ENCODE measurements around the gene PSD4.

GRCh38 chr2:113200736-113201490 is 27.1 kb downstream of the PSD4 start:
- TF ChIP-seq POLR2A (IDR thresholded peaks at IDR 0.05; ENCODE audit: low read depth, low read length), result no peak
- TF ChIP-seq POLR2AphosphoS5 (IDR thresholded peaks at IDR 0.05; ENCODE audit: low read depth, low read length), result no peak
- TF ChIP-seq SPI1 (IDR thresholded peaks at IDR 0.05; ENCODE audit: low read depth, low read length), result no peak
- no peak for TF ChIP-seq TAF1 (IDR thresholded peaks at IDR 0.05; ENCODE audit: low read depth, low read length)
- TF ChIP-seq PAX5 (IDR thresholded peaks at IDR 0.05; ENCODE audit: insufficient read depth, low read length, severe bottlenecking), result no peak
- TF ChIP-seq POU2F2 (IDR thresholded peaks at IDR 0.05; ENCODE audit: low read depth, low read length), result no peak
